Type B pancreatic cell (in vitro differentiated cells): Measurements from ENCODE around the gene RNF6. TPM values are rescaled to one million over a fixed set of nuclear protein-coding genes. Genes with fewer than 3 reads are reported as not detected.

Experiments
- DNase-seq: peaks from one replicate; pipeline ENCODE4 v3.0.0; 2021; ENCODE audit warnings: mixed read lengths; ENCODE audit not compliant: unreplicated experiment; ENCODE audit errors: extremely low spot score
- H3K27ac Mint-ChIP-seq: 2 replicates; pipeline ENCODE4 v1.8.0; 2021; ENCODE audit warnings: mild to moderate bottlenecking, mixed read lengths
- H3K27me3 Mint-ChIP-seq: 2 replicates; pipeline ENCODE4 v1.8.0; 2021; ENCODE audit warnings: mixed read lengths
- H3K36me3 Mint-ChIP-seq: 2 replicates; pipeline ENCODE4 v1.8.0; 2021; ENCODE audit warnings: mixed read lengths
- H3K4me1 Mint-ChIP-seq: one replicate; pipeline ENCODE4 v1.8.0; 2021; ENCODE audit warnings: mixed read lengths; ENCODE audit not compliant: unreplicated experiment
- H3K4me3 Mint-ChIP-seq: 2 replicates; pipeline ENCODE4 v1.8.0; 2021; ENCODE audit warnings: mild to moderate bottlenecking, mixed read lengths
- H3K9me3 Mint-ChIP-seq: 2 replicates; pipeline ENCODE4 v1.8.0; 2021; ENCODE audit warnings: mixed read lengths
- CTCF ChIP-seq: fragments of 200-600 bp; sonication (generic); conservative IDR thresholded peaks from 2 replicates; pipeline ENCODE4 v1.5.0; 2021; ENCODE audit warnings: antibody characterized with exemption, mild to moderate bottlenecking
- total RNA-seq: library from RNA; stranded (reverse); gene quantifications from 2 replicates; pipeline ENCODE4 v1.2.1, GENCODE V29; 2021; ENCODE audit warnings: low replicate concordance

Gene RNF6
- total RNA-seq, 1 donor from 2014 or later, result 27.0 TPM

- no peak for TF ChIP-seq CTCF
- DNase-seq, result no peak
- Mint-ChIP-seq H3K36me3 (no peaks in the 10 kb centered on the region), H3K4me1 (peaks cover 38% of the 10 kb centered on the region), H3K27me3 (no peaks in the 10 kb centered on the region), H3K9me3 (no peaks in the 10 kb centered on the region), H3K4me3 (peak overlapping the region; percentile 40), H3K27ac (no peak overlapping the region)
Measured at GRCh38 chr13:26257049-26257448, 34.9 kb upstream of the RNF6 start.

GRCh38 chr13:26255691-26256277, 33.7 kb upstream of the RNF6 start:
- Mint-ChIP-seq H3K36me3 (no peaks in the 10 kb centered on the region), H3K4me1 (peaks cover 37% of the 10 kb centered on the region), H3K27me3 (peaks cover 5% of the 10 kb centered on the region), H3K27ac (no peak overlapping the region), H3K9me3 (no peaks in the 10 kb centered on the region), H3K4me3 (peak overlapping the region; percentile 95)
- peak; percentile 66 for TF ChIP-seq CTCF
- no peak for DNase-seq

- H3K9me3 Mint-ChIP-seq, result no peaks in the 10 kb centered on the region
- peaks cover 6% of the 10 kb centered on the region for H3K27me3 Mint-ChIP-seq
- H3K4me1 Mint-ChIP-seq, result peaks cover 31% of the 10 kb centered on the region
- no peaks in the 10 kb centered on the region for H3K36me3 Mint-ChIP-seq
- peak overlapping the region; percentile 91 for H3K27ac Mint-ChIP-seq
- no peak for TF ChIP-seq CTCF
- H3K4me3 Mint-ChIP-seq, result peak overlapping the region; percentile 95
- DNase-seq, result no peak
Measured at GRCh38 chr13:26255115-26255514, 33.0 kb upstream of the RNF6 start.

GRCh38 chr13:26254583-26255111, 32.5 kb upstream of the RNF6 start:
- Mint-ChIP-seq H3K4me3 (peak overlapping the region; percentile 95), H3K27ac (peak overlapping the region; percentile 91), H3K4me1 (peaks cover 26% of the 10 kb centered on the region), H3K27me3 (peaks cover 6% of the 10 kb centered on the region), H3K36me3 (no peaks in the 10 kb centered on the region), H3K9me3 (no peaks in the 10 kb centered on the region)
- no peak for DNase-seq
- no peak for TF ChIP-seq CTCF

- DNase-seq, result peak; percentile 90
- peak within 1 kb of the TSS; percentile 93 for H3K27ac Mint-ChIP-seq
- no peaks in the 10 kb centered on the region for H3K36me3 Mint-ChIP-seq
- peaks cover 25% of the 10 kb centered on the region for H3K4me1 Mint-ChIP-seq
- H3K4me3 Mint-ChIP-seq, result peak within 1 kb of the TSS; percentile 98
- no peak for TF ChIP-seq CTCF
- H3K27me3 Mint-ChIP-seq, result peaks cover 6% of the 10 kb centered on the region
- H3K9me3 Mint-ChIP-seq, result no peaks in the 10 kb centered on the region
Measured at GRCh38 chr13:26253787-26254582, 31.9 kb upstream of the RNF6 start, which contains the start of gene CDK8. Gene CDK8 (plus strand): TSS chr13:26254129. CDS start chr13:26254642, 513 bp downstream.
